ENCODE results near the gene ZNF76.

DNA sequence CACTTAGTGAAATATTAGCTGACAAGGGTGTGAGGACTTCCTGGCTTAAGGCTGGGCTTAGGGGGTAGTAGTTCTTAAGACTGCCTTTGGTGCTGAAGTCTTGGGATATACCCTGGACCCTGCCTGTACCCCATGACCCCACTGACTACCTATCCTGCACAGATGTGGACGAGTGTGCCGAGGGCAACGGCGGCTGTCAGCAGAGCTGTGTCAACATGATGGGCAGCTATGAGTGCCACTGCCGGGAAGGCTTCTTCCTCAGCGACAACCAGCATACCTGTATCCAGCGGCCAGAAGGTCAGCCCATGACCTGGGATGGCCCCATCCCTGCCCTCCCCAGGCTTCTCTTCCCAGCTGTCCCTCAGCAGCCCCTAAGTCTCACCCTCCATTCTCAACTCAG lies 28.0 kb upstream of the ZNF76 start:
- TF ChIP-seq, protein P1, sequence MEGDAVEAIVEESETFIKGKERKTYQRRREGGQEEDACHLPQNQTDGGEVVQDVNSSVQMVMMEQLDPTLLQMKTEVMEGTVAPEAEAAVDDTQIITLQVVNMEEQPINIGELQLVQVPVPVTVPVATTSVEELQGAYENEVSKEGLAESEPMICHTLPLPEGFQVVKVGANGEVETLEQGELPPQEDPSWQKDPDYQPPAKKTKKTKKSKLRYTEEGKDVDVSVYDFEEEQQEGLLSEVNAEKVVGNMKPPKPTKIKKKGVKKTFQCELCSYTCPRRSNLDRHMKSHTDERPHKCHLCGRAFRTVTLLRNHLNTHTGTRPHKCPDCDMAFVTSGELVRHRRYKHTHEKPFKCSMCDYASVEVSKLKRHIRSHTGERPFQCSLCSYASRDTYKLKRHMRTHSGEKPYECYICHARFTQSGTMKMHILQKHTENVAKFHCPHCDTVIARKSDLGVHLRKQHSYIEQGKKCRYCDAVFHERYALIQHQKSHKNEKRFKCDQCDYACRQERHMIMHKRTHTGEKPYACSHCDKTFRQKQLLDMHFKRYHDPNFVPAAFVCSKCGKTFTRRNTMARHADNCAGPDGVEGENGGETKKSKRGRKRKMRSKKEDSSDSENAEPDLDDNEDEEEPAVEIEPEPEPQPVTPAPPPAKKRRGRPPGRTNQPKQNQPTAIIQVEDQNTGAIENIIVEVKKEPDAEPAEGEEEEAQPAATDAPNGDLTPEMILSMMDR (IDR thresholded peaks at IDR 0.05; ENCODE audit: control extremely low read depth in 1 of 3, insufficient read depth in 1 of 3, low read depth in 1 of 3, low read length in 3 of 3): no peak
- TF ChIP-seq POLR2A (IDR thresholded peaks at IDR 0.05; ENCODE audit: control extremely low read depth in 1 of 2, low read depth in 2 of 2, low read length in 2 of 2) (no peak), EZH2 (IDR thresholded peaks at IDR 0.05; ENCODE audit: low read depth, low read length, severe bottlenecking) (no peak), ZNF274 (IDR thresholded peaks at IDR 0.05; ENCODE audit: borderline replicate concordance, extremely low read depth, low read length) (no peak), CHD2 (IDR thresholded peaks at IDR 0.05; ENCODE audit: low read length) (no peak), SUZ12 (IDR thresholded peaks at IDR 0.05; ENCODE audit: low read length) (no peak), EP300 (IDR thresholded peaks at IDR 0.05; ENCODE audit: borderline replicate concordance in 1 of 2, low read depth in 2 of 2, low read length in 2 of 2) (no peak), SIRT6 (IDR thresholded peaks at IDR 0.05; ENCODE audit: low read length) (no peak), GABPA (IDR thresholded peaks at IDR 0.05; ENCODE audit: borderline replicate concordance, insufficient read depth, low read length) (no peak), CREB1 (IDR thresholded peaks at IDR 0.05) (no peak)
- TF ChIP-seq, protein P2, sequence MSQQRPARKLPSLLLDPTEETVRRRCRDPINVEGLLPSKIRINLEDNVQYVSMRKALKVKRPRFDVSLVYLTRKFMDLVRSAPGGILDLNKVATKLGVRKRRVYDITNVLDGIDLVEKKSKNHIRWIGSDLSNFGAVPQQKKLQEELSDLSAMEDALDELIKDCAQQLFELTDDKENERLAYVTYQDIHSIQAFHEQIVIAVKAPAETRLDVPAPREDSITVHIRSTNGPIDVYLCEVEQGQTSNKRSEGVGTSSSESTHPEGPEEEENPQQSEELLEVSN (IDR thresholded peaks at IDR 0.05): no peak
